ENCODE data around the gene CARD11.

CARD11 gene

DNA sequence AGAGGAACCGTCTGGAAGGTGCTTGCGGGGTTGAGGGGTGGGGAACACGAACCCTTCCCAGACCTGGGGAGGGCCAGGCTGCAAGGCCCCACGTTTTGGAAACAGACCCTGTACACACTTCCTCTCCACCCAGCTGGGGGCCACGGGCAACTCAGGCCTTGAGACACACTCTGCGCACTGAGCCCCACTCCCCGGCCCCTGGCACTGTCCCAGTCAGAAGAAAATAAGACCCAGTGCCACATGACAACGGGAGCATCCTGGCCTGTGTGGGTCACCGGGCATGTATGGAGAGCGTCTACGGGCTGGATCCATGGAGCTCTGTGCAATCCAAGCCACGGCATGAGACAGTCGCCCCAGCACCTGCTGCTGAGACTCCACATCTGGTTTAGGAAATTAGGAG is 63.7 kb downstream of the CARD11 start:
- no peak for DNase-seq

DNA sequence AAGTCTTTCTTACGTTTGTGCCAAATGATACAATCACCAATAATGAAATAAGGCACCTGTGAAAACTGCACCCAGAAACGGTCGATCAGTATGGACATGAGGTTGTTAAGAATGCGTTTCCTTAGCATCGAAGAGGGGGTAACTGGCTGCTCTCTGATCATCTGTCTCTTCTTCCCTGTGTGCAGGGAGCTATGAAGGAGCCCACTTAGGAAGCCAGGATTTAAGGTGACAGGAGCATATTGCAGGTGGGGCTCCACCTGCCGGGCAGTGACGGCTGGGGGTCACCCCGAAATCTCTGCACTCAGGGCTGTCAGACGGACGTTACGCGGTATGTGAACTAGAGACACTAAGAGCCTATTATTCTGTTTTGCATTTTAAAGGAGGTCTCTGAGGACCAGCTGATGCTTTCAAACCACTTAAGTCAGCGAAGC is 64.5 kb downstream of the CARD11 start:
- DNase-seq, result no peak

DNA sequence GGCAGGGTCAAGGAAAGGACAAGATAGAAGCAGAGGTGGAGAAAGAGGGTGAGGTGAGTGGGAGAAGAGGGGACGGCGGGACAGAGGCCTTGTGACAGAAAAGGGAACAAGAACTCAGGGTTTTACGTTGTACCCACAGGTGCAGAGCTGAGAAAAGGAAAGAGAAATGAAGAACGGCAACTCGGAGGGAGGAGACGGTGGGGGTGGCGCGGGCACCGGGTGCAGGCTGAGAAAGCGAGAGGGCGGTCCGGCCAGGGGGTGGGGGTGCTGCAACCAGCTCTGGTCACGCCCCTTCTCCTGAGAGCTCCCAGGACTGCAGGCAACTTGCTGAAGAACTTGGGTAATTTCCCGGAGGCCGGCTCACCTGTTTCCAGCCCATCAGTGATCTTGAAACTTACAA is 65.3 kb downstream of the CARD11 start:
- no peak for DNase-seq

DNA sequence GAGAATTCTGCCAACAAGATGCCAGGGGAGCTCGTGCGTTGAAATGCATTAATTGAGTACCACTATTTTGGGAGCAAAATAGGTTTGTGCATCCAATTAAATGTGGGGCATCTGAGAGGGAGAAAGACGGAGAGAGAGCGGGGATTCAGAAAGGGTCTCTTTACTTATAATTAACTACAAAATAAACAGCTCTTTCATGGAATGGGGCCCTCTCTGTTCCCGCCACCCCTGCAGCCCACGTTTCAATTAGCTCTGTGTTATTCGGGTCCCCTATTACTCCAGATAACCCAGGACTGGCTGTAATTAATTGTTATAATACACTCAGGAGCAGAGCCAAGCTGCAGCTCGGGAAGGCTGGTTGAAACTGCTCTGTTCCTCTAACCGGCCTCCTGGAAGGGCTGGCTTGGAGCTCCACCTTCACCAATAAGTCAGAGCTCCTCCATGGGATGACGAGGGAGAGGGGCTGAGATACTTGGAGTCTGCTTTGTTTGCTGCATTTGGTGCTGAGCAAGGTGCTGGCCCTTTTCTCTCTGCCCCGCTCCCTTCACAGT is 67.8 kb downstream of the CARD11 start:
- no peak for DNase-seq

DNA sequence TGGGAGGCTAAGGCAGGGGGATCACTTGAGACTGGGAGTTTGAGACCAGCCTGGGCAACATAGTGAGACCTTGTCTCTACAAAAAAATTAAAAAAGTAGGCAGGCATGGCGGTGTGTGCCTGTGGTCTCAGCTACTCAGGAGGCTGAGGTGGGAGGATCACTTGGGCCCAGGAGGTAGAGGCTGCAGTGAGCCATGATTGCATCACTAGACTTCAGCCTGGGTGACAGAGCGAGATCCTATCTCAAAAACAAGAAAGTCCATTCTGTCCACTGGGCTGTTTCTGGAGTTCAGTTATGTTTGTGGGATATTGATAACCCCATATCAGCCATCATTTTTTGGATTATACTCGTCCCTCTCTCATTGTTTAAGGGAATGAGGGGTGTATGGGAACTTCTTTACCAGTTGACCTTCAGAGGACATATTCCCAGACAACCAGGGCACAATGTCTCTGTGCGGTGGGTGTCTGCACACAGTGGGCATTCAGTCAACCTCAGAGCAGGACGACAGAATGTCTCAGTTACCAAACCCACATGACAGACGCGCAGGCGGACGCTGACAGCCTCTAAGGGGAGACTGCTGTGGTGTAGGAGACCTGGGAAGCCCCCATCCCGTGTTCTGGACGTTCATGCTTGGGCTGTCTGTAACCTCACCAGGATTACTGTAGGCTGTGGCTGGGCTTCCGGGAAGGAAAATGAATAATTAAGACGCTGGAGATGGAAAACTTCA is 69.4 kb downstream of the CARD11 start:
- DNase-seq, result no peak

DNA sequence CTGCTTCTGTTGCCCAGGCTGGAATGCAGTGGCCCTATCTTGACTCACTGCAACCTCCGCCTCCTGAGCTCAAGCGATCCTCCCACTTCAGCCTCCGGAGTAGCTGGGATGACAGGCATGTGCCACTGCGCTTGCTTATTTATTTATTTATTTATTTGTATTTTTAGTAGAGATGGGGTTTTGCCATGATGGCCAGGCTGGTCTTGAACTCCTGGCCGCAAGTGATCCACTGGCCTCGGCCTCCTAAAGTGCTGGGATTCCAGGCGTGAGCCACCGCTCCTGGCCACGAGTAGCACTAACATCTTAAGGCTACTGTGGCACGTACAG is 70.9 kb downstream of the CARD11 start:
- DNase-seq, result no peak

DNA sequence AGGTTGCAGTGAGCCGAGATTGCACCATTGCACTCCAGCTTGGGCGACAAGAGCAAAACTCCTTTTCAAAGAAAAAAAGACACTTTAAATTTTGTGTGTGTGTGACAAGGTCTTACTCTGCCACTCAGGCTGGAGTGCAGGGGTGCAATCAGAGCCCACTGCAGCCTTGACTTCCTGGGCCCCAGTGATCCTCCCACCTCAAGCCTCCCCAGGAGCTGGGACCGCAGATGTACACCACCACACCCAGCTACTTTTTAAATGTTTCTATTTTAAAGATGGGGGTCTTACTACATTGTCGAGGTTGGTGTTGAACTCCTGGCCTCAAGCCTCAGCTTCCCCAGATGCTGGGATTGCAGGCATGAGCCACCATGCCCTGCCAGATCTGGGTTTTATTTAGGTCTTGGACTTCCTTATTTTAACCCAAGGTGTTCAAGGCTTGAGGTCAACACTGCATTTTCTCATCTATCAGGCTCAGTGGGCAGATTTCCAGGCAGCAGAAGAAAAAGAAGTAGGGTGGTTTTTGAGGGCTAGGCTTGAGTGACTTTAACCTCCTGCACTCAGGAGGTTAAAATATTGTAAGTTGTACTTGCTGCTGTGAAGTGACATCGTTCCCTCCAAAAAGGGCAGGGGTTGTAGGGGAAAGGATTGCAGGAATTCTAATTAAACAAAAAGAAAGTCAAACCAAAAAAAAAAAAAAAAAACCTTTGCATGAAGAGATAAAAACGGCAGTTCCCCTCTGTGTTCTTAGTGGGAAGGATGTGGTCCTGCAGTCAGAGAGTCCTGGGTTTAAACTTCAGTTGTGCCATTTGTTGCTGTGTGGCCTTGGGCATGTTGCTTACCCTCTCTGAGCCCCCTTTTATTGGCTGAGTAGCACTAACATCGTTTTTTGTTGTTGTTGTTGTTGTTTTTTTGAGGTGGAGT is 71.5 kb downstream of the CARD11 start:
- DNase-seq, result no peak

DNA sequence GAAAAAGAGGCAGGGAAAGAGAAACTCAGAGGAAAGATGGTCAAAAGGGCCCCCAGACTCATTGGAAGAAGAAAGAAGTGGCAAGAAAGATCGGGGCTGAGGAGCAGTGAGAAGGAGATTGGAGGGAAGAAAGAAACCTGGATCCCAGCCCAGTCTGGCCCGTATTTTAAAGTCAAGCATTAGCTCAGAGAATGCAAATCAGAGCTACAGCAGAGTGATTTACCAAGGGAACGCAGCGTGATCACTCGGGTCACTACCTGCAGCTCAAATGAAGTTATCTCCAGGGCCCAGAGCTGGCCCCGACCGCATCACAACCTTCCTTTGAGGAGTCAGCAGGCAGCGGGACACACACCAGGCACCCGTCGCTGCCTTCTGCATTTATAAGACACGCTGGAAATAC is 72.8 kb downstream of the CARD11 start:
- no peak for DNase-seq

DNA sequence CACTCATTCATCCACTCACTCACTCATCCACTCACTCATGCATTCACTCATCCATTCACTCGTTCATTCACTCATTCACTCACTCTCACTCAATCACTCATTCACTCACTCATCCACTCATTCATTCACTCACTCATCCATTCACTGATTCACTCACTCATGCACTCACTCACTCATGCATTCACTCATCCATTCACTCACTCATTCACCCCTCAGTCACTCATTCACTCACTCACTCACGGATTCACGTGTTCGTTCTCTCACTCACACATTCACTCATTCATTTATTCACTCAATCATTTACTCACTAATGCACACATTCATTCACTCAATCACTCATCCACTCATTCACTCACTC is 73.4 kb downstream of the CARD11 start:
- DNase-seq, result no peak

DNA sequence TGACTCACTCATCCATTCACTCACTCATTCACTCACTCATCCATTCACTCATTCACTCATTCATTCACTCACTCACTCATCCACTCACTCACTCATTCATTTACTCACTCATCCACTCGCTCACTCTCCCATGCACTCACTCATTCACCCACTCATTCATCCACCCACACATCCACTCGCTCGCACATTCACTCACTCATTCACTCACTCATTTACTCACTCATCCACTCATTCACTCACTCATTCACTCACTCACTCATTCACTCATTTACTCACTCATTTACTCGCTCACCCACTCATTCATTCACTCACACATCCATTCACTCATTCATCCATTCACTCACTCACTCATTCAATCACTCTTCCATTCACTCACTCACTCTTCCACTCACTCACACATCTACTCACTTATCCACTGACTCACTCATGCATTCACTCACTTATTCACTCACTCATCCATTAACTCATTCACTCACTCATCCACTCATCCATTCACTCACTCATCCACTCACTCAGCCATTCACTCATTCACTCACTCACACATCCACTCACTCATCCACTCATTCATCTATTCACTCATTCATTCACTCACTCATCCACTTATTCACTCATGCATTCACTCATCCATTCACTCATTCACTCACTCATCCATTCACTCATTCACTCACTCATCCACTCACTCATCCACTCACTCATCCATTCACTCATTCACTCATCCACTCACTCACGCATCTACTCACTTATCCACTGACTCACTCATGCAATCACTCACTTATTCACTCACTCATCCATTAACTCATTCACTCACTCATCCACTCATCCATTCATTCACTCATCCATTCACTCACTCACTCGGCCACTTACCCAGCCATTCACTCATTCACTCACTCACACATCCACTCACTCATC is 74.0 kb downstream of the CARD11 start:
- no peak for DNase-seq

DNA sequence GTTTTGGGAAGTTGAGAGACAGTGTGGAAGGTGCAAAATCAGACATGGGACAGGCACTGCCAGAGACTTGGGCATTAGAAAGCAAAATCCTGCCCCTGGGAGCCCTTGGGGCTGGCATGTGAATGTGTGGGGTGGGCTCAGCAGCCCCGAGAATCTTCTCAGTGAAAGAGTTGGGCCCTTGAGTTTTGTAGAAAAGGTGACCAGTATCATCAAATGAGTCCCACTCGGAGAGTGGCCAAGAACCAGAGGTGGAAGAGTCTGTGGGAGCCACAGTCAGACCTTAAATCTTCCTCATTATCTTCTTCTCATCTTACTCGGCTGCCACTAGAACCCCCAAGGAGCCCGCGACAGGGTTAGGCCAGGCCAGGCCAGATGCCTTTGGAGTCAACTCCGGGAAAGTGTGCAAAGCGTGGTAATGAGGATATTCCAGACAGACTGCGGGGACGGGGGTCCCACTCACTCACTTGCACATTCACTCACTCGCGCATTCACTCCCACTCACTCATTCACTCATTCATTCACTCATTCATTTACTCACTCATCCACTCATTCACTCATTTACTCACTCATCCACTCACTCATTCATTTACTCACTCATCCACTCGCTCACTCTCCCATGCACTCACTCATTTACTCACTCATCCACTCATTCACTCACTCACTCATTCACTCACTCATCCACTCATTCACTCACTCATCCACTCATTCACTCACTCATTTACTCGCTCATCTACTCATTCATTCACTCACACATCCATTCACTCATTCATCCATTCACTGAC is 74.9 kb downstream of the CARD11 start:
- DNase-seq, result no peak

DNA sequence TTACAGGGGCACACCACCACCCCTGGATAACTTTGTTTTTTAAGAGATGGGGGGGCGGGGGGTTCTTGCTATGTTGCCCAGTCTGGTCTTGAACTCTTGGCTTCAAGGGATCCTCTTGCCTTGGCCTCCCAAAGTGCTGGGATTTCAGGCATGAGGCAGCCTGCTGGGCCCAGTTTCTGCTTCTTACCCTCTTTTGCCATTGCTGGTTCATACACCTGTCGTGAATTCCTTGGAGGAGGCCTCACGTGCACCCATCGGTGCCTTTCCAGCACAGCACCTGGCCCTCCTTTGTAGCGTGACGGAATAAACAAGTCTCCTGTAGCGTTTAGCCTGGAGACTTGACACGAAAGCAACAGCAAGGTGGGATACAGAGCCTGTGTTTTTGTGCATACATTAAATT is 75.5 kb downstream of the CARD11 start:
- DNase-seq, result no peak

DNA sequence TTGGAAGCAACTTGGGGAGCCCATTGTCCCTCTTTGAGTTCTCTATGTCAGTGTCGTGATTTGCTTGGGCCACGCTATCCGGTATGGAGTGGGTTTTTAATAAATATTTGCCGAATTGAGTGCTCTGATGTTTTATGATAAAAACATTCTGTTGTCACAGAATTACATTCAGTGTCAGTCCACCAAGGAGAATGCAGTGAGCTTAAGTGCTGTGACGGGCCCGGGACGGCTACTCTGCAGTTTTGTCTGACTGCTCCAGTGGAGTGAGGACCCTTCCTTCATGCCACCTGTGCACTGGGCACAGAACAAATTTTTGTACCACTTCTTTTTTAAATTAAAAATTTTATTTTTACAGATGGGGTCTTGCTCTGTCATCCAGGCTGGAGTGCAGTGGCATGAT is 76.0 kb downstream of the CARD11 start:
- DNase-seq, result no peak

DNA sequence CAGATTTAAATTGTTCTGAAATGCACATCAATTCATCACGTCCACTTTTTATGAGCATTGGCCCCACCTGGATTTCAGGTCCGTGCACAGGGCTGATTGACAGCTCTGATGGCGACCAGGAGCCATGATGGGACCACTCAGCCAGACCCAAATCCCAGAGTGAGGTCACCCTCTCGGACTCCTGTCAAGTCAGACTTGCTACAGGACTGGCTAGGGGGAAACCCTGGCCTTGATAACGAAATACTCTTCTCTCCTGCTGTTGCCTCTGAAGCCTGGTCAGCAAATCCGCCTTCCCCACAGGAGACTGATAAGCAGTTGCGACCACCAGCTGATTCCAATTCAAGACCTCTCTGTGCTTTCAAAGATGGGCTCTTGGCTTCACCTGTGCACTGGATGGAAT is 76.4 kb downstream of the CARD11 start:
- no peak for DNase-seq

DNA sequence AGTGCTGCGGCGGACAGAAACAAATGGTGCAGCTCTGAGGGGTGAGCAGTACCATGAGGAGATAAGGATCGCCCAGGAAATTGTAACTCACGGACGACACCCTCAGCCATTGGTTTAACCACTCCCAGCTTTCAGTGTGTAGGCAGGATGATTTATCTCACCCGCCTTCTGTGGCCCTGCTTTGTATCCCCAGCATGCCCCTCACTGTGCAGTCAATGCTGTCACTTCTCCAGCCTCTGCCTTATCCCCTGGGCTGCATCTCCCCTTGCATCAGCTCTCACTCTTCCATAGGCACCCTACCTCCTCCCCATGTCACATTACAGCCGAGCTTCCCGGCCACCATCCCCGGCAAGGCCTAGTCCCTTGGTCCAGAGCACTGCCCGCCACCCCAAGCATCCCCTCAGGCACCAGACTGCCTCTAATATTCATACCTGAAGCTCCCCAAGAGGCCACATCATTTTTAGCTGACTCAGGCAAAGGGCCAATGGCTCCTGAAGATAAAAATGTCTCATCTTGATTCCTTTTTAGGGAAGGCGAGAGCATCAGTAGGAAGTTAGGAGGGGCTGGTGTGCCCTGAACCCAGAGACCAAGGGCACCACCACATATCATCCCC is 77.1 kb downstream of the CARD11 start:
- DNase-seq, result no peak

DNA sequence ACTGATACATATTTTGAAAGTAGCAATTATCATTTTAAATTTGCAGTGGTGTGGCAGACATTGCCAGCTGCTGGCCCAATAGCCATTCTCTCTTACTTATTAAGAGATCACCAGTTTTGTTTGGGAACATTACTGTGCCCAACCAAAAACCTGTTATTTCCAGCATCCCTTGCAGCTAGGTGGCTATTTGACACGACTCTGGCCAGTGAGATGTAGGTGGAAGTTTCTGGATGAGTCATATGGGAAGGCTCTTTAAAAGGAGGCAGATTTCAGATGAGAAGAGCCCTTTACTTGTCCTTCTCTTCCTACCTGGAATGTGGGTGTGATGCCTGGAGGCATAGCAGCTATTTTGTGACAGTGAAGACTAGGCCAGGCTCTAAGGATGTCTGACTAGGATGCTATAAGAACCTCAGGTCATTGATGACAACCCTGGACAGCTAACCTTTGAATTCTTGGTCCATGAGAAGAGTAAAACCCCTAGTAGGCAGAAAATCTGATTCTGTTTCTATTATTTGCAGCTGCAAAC is 77.9 kb downstream of the CARD11 start:
- DNase-seq, result no peak

DNA sequence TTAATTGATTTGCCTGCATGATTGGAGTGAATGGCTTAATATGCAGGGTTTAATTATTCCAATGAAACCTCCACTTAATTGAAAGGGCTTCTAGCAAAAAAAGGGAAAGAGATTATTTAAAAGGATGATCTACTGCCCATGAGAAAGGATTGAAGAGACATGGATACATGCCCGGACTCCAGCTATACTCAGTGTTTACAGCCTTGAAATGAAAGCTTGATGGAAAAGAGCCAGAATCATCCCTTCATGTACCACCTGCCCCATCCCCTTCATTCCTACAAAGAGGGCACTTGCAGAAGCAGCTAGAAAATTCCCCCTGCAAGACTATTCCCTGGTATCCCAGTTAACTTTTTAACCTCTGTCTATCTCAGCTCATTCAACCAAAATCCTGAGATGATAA is 78.4 kb downstream of the CARD11 start:
- DNase-seq, result no peak

DNA sequence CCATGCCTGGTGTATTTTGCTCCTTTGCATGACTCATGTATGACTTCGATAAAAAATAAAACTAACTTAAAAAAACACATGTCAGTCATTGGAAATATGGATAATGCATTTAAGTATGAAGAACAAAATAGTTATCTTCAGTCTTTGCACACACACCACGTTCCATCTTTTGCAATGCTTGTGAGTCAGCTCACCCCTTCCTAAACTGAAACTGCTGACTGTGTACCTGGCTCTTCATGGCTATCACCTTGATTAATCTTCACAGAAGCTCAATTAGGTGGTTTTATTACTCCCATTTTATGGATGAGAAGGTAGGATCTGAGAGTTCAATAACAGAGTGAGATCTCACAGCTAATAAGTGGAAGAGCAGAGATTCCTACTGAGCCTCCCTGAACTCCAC is 79.5 kb downstream of the CARD11 start:
- no peak for DNase-seq

DNA sequence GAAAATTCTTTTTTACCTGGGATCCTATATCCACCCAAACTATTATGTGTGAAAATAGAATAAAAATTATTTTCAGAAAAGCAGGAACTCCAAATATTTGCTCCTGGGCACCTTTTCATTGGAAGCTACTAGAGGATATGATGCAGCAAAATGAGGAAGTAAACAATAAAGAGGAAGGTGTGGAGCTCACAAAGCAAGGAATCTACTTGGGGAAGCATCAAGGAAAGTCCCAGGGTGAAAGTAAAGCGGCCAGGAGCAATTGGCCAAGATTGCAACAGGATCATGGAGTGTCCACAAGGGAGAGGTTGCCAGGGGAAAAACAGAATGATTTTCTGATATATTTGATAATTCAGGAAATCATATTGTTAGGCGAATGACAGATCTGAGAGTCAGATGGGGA is 80.8 kb downstream of the CARD11 start:
- DNase-seq, result peak; percentile 68 to 92

DNA sequence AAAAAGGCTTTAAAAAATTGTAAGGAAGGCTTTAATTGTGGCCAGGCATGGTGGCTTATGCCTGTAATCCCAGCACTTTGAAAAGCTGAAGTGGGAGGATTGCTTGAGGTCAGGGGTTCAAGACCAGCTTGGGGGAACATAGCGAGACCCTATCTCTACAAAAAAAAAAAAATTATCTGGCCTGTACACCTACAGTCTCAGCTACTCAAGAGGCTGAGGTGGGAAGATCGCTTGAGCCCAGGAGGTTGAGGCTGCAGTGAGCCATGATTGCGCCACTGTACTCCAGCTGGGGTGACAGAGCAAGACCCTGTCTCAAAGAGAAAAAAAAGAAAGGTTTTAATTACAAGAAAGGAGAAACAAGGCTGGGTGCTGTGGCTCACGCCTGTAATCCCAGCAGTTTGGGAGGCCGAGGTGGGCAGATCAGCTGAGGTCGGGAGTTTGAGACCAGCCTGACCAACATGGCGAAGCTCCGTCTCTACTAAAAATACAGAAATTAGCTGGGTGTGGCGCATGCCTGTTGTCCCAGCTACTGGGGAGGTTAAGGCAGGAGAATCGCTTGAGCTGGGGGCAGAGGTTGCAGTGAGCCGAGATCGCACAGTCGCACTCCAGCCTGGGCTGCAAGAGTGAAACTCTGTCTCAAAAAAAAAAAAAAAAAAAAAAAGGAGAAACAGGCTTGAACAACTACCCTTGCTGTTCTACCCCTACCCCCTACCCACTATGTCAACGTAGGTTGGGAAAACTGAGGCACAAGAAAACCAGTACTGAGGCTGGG is 83.7 kb downstream of the CARD11 start:
- DNase-seq, result no peak

All from inflammatory macrophage treated with lipopolysaccharide for 1 hour (primary cell).